Breast epithelium (tissue), 4 donors: ENCODE data around the gene CDH4. TPM values are rescaled to one million over a fixed set of nuclear protein-coding genes. Genes with fewer than 3 reads are reported as not detected.

Source experiments
- DNase-seq, 2 donors: peaks; one replicate each; pipeline ENCODE4 v3.0.0-alpha.2; 2019; ENCODE audit warnings: low spot score in 2 of 2
- H3K27ac ChIP-seq, 2 donors: fragments of 200-600 bp; sonication (generic) in 1 of 2; one replicate each; pipeline ENCODE4 v1.5.1; 2016 to 2019; ENCODE audit warnings: mild to moderate bottlenecking in 1 of 2
- H3K27me3 ChIP-seq, 2 donors: fragments of 200-600 bp; sonication (generic) in 1 of 2; one replicate each; pipeline versions ENCODE4 v1.5.1 to v1.6.0; 2017 to 2019; ENCODE audit warnings: control low read depth in 1 of 2, mild to moderate bottlenecking in 1 of 2
- H3K36me3 ChIP-seq: fragments of 200-600 bp; one replicate; pipeline ENCODE4 v1.5.1; 2019
- H3K4me1 ChIP-seq, 2 donors: fragments of 200-600 bp; sonication (generic); one replicate each; pipeline ENCODE4 v1.5.1; 2016 to 2019; ENCODE audit warnings: control low read depth in 1 of 2
- H3K4me3 ChIP-seq, 3 donors: fragments of 200-600 bp; sonication (generic); 1 replicate in 2 of 3; 2 replicates in 1 of 3; pipeline ENCODE4 v1.5.1; 2016 to 2019; ENCODE audit warnings: mild to moderate bottlenecking in 3 of 3, moderate library complexity in 2 of 3
- H3K9me3 ChIP-seq, 2 donors: fragments of 200-600 bp; sonication (generic) in 1 of 2; one replicate each; pipeline ENCODE4 v1.5.1; 2016 to 2019; ENCODE audit warnings: control low read depth in 1 of 2
- POLR2A ChIP-seq: fragments of 450-650 bp; IDR thresholded peaks from one replicate; pipeline ENCODE4 v1.6.1; 2016; ENCODE audit warnings: antibody characterized with exemption, mild to moderate bottlenecking, moderate library complexity
- POLR2AphosphoS5 ChIP-seq, 3 donors: sonication (generic); formaldehyde crosslinking; IDR thresholded peaks; one replicate each; pipeline ENCODE4 v1.6.1; 2017; ENCODE audit warnings: antibody characterized with exemption in 3 of 3
- intact Hi-C: fragments of 100-400 bp; cut with DNase I; formaldehyde crosslinking; loops from one replicate; pipeline ENCODE4 v1.15.1; 2023; ENCODE audit warnings: low total_unique reads
- total RNA-seq, 3 donors: library from RNA; depleted of rRNA; stranded (reverse); fragments of >200 nt; gene quantifications; one replicate each; pipeline ENCODE4 v1.1.0, GENCODE V29; 2016
- TF ChIP-seq, protein P1 (sequence below), 3 donors: fragments of 450-650 bp; IDR thresholded peaks; one replicate each; pipeline ENCODE4 v1.5.1; 2016 to 2017; ENCODE audit warnings: antibody characterized with exemption in 3 of 3, mild to moderate bottlenecking in 3 of 3, moderate library complexity in 3 of 3

Gene CDH4
- total RNA-seq, 3 donors from 2014 or later, result under 0.01 TPM; not detected in 2

DNA sequence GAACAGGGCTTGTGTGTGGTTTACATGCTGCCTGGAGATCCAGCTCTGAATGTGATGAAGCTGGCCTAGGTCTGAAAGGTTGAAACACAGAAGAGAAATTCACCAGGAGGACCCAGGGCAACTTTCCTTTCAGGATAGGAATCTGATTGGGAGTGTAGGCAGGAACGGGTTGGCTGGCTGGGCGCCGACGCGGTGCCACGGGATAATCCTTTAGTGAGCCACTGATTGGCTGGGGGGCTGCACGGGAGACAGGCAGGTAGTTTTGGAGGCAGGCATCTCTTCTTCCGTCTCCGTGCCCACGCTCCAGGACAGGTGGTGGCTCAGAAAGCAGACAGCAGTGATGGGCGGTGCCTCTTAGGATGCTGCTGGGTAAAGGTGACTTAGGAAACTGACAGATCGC is 294.6 kb downstream of the CDH4 start:
- DNase-seq, result no peak
- no peaks in the 10 kb centered on the region for H3K4me1 ChIP-seq
- no peak overlapping the region for H3K27ac ChIP-seq
- no peaks in the 10 kb centered on the region for H3K36me3 ChIP-seq
- intact Hi-C loops, result no loop called here
- H3K4me3 ChIP-seq, result no peak overlapping the region
- peaks cover 0 to 18% of the 10 kb centered on the region in 2 donors for H3K27me3 ChIP-seq
- peaks cover 0 to 5% of the 10 kb centered on the region in 2 donors for H3K9me3 ChIP-seq
- no peak for TF ChIP-seq POLR2AphosphoS5 (IDR thresholded peaks at IDR 0.05)
- TF ChIP-seq, protein P1, sequence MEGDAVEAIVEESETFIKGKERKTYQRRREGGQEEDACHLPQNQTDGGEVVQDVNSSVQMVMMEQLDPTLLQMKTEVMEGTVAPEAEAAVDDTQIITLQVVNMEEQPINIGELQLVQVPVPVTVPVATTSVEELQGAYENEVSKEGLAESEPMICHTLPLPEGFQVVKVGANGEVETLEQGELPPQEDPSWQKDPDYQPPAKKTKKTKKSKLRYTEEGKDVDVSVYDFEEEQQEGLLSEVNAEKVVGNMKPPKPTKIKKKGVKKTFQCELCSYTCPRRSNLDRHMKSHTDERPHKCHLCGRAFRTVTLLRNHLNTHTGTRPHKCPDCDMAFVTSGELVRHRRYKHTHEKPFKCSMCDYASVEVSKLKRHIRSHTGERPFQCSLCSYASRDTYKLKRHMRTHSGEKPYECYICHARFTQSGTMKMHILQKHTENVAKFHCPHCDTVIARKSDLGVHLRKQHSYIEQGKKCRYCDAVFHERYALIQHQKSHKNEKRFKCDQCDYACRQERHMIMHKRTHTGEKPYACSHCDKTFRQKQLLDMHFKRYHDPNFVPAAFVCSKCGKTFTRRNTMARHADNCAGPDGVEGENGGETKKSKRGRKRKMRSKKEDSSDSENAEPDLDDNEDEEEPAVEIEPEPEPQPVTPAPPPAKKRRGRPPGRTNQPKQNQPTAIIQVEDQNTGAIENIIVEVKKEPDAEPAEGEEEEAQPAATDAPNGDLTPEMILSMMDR (IDR thresholded peaks at IDR 0.05), result no peak

DNA sequence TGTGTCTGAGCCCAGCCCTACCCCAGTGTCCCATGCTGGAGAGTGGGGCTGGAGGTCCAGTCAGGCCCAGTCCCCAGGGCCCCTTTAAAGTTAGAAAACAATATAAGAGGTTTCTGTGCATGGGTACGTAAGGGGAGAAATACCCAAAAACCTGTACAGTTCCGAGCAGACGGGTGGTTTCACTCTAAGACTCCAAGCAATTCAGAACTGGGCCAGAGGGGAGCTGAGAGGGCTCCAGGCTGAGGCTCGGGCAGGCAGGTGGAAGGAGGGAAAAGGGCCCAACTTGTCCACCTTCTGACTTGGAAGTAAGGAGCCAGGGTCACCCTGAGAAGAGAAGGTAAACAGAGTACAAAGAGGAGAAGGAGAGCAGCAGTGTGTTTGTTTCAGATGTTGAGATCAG is 296.0 kb downstream of the CDH4 start:
- TF ChIP-seq POLR2AphosphoS5 (IDR thresholded peaks at IDR 0.05) (no peak), POLR2A (no peak)
- TF ChIP-seq, protein P1 (IDR thresholded peaks at IDR 0.05), result no peak
- H3K27me3 ChIP-seq, result peaks cover 0 to 18% of the 10 kb centered on the region in 2 donors
- H3K9me3 ChIP-seq, result peaks cover 0 to 16% of the 10 kb centered on the region in 2 donors
- H3K27ac ChIP-seq, result no peak overlapping the region
- no peaks in the 10 kb centered on the region for H3K4me1 ChIP-seq
- DNase-seq, result no peak
- H3K4me3 ChIP-seq, result no peak overlapping the region
- intact Hi-C loops, result no loop called here
- no peaks in the 10 kb centered on the region for H3K36me3 ChIP-seq

DNA sequence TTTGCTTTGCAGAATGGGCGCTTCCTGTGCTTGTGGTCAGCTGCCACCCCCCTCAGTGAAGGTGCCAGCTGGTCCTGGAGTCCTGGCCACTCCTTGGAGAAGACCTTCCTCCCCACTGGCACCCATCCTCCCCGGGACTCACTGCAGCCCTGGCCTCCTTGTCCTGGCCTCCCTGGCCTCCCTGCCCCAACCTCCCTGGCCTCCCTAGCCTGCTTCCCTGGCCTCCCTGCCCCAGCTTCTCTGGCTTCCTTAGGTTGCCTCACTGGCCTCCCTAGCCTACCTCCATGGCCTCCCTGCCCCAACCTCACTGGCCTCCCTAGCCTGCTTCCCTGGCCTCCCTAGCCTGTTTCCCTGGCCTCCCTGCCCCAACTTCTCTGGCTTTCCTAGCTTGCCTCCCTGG is 297.8 kb downstream of the CDH4 start:
- Histone ChIP-seq H3K4me3 (no peak overlapping the region), H3K9me3 (peaks cover 0 to 16% of the 10 kb centered on the region in 2 donors), H3K27ac (no peak overlapping the region), H3K27me3 (peaks cover 0 to 16% of the 10 kb centered on the region in 2 donors), H3K4me1 (no peaks in the 10 kb centered on the region), H3K36me3 (no peaks in the 10 kb centered on the region)
- TF ChIP-seq, protein P1 (IDR thresholded peaks at IDR 0.05), result no peak
- no peak for TF ChIP-seq POLR2AphosphoS5 (IDR thresholded peaks at IDR 0.05)
- no peak for TF ChIP-seq POLR2A
- intact Hi-C loops, result no loop called here
- DNase-seq, result no peak

DNA sequence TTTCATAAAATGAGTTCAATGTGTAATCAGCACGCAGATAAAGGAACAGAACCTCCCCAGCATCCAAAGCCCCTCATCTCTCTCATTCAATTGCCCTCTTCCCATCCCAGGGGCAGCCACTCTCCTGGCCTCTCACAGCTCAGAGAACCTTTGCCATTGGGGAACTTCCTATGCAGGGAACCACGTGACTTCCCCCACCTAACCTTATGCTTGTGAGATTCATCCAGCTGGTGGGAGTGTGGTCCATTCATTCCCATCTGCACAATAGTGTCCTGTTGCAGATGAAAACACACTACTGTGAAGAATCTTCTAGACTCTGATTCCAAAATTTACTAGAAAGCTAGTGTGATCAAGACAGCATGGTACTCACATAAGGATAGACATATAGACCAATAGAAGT is 299.3 kb downstream of the CDH4 start:
- intact Hi-C loops, result no loop called here
- no peak for DNase-seq
- Histone ChIP-seq H3K27ac (no peak overlapping the region), H3K4me3 (no peak overlapping the region), H3K27me3 (peaks cover 0 to 16% of the 10 kb centered on the region in 2 donors), H3K9me3 (peaks cover 0 to 16% of the 10 kb centered on the region in 2 donors), H3K36me3 (no peaks in the 10 kb centered on the region), H3K4me1 (no peaks in the 10 kb centered on the region)
- TF ChIP-seq, protein P1 (IDR thresholded peaks at IDR 0.05), result no peak
- TF ChIP-seq POLR2AphosphoS5 (IDR thresholded peaks at IDR 0.05) (no peak), POLR2A (no peak)

DNA sequence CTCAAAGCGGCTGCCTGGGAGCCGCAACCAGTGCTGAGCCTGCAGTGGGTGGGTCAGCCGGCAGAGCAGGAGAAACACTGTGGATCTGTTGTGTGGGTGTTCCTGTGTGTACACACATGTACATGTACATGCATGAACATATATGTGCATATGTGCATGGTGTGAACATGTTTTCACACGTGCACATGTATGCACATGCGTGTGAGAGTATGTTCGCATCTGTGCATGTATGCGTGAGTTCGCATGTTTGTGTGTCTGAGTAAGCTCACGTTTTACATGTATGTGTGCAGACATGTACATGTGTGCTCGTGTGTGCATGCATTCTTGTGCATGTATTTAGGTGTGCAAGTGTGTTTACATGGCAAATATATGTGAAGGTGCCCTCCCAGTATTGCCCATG is 302.6 kb downstream of the CDH4 start:
- TF ChIP-seq, protein P1 (IDR thresholded peaks at IDR 0.05), result no peak
- intact Hi-C loops, result no loop called here
- Histone ChIP-seq H3K4me3 (no peak overlapping the region), H3K9me3 (peaks cover 0 to 16% of the 10 kb centered on the region in 2 donors), H3K27ac (no peak overlapping the region), H3K27me3 (peaks cover 0 to 9% of the 10 kb centered on the region in 2 donors), H3K36me3 (no peaks in the 10 kb centered on the region), H3K4me1 (no peaks in the 10 kb centered on the region)
- DNase-seq, result no peak
